Calu3 (cell line): ENCODE data around the gene SH3PXD2B. TPM values are rescaled to one million over a fixed set of nuclear protein-coding genes. Genes with fewer than 3 reads are reported as not detected.

Experiments
- BruUV-seq: library from RNA; stranded (reverse); fragments of 400-500 nt; replicated peaks from 2 replicates; lab custom pipeline; 2021; lab: Mats Ljungman, UMichigan
- CTCF ChIA-PET: fragments of 300-600 bp; sonication (Branson Sonifier 250); formaldehyde crosslinking; loops from one replicate; lab custom pipeline; 2022; ENCODE audit warnings: antibody characterized with exemption; lab: Charles Lee
- DNase-seq: peaks from one replicate; pipeline ENCODE4 v3.0.0; 2022
- H3K27ac Mint-ChIP-seq: one replicate; pipeline ENCODE4 v1.8.0; 2022; ENCODE audit warnings: mixed read lengths; ENCODE audit not compliant: unreplicated experiment
- H3K27me3 Mint-ChIP-seq: one replicate; pipeline ENCODE4 v1.8.0; 2022; ENCODE audit warnings: mixed read lengths; ENCODE audit not compliant: unreplicated experiment
- H3K36me3 Mint-ChIP-seq: one replicate; pipeline ENCODE4 v1.8.0; 2022; ENCODE audit warnings: mild to moderate bottlenecking, moderate library complexity, mixed read lengths; ENCODE audit not compliant: insufficient read depth, unreplicated experiment
- H3K4me1 Mint-ChIP-seq: one replicate; pipeline ENCODE4 v1.8.0; 2022; ENCODE audit warnings: mild to moderate bottlenecking, low read depth, mixed read lengths; ENCODE audit not compliant: unreplicated experiment
- H3K4me3 Mint-ChIP-seq: one replicate; pipeline ENCODE4 v1.8.0; 2022; ENCODE audit warnings: mild to moderate bottlenecking, low read depth, moderate library complexity, mixed read lengths; ENCODE audit not compliant: unreplicated experiment
- H3K9me3 Mint-ChIP-seq: one replicate; pipeline ENCODE4 v1.8.0; 2022; ENCODE audit warnings: low read depth, mixed read lengths; ENCODE audit not compliant: unreplicated experiment
- intact Hi-C: fragments of 100-400 bp; cut with micrococcal nuclease; formaldehyde crosslinking; loops from one replicate; pipeline ENCODE4 v1.10.0; 2022; ENCODE audit not compliant: unreplicated experiment
- total RNA-seq: library from RNA; stranded (reverse); gene quantifications from 2 replicates; pipeline ENCODE4 v1.2.3, GENCODE V29; 2022
- TF ChIP-seq, protein P1 (sequence below): fragments of 200-600 bp; IDR thresholded peaks from one replicate; pipeline ENCODE4 v1.8.0; 2022; ENCODE audit warnings: antibody characterized with exemption; ENCODE audit not compliant: unreplicated experiment

The SH3PXD2B gene
- total RNA-seq, 1 experiment from 2014 or later, result 25.6 TPM

DNA sequence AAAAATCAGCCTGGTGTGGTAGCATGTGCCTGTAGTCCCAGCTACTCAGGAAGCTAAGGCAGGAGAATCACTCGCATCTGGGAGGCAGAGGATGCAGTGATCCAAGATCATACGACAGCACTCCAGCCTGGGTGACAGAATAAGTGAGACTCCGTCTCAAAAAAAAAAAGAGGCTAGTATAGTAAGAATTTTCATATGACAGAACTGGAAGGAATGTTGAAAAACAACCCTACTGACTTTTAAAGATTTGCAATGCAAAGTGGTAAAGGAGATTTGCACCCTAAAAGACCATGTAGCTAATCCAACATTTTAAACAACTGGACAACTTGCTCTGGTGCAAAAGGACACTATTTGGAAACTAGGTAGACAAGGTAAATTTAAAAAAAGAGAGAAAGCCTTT is 58.1 kb downstream of the SH3PXD2B start:
- Mint-ChIP-seq H3K4me1 (no peaks in the 10 kb centered on the region), H3K36me3 (no peaks in the 10 kb centered on the region), H3K27me3 (no peaks in the 10 kb centered on the region), H3K27ac (no peak overlapping the region), H3K9me3 (no peaks in the 10 kb centered on the region), H3K4me3 (no peak overlapping the region)
- no TSS peak for BruUV-seq
- DNase-seq, result no peak
- intact Hi-C loops, result no loop called here
- CTCF ChIA-PET, result interaction anchor here (0.6 to 0.7 kb wide), 2 partner anchors 105 to 389 kb away, joined by 4 read pairs; no protein-coding TSS in a partner anchor
- TF ChIP-seq, protein P1, sequence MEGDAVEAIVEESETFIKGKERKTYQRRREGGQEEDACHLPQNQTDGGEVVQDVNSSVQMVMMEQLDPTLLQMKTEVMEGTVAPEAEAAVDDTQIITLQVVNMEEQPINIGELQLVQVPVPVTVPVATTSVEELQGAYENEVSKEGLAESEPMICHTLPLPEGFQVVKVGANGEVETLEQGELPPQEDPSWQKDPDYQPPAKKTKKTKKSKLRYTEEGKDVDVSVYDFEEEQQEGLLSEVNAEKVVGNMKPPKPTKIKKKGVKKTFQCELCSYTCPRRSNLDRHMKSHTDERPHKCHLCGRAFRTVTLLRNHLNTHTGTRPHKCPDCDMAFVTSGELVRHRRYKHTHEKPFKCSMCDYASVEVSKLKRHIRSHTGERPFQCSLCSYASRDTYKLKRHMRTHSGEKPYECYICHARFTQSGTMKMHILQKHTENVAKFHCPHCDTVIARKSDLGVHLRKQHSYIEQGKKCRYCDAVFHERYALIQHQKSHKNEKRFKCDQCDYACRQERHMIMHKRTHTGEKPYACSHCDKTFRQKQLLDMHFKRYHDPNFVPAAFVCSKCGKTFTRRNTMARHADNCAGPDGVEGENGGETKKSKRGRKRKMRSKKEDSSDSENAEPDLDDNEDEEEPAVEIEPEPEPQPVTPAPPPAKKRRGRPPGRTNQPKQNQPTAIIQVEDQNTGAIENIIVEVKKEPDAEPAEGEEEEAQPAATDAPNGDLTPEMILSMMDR, result no peak

DNA sequence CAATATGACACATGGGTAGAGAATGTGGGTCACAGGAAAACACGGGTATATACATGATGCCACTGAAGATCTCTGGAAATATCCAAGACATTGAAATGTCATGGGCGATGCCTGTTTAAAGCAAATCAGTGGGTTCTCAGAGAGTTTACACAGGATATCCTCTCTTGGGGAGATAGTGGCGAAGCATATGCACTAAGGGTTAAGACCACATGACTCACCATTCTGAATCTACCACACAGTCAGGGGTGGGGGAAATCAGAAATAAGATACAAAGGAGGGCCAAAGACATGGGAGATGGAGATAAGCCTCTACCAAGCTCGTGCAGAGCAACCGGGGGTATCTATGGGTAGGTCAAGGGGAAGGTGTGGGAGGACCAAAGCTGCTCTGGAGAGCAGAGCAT is 58.8 kb downstream of the SH3PXD2B start:
- intact Hi-C loops, result no loop called here
- H3K4me1 Mint-ChIP-seq, result no peaks in the 10 kb centered on the region
- H3K36me3 Mint-ChIP-seq, result no peaks in the 10 kb centered on the region
- CTCF ChIA-PET, result no interaction called here
- no peak for DNase-seq
- TF ChIP-seq, protein P1, result no peak
- BruUV-seq, result no TSS peak
- no peak overlapping the region for H3K4me3 Mint-ChIP-seq
- no peaks in the 10 kb centered on the region for H3K27me3 Mint-ChIP-seq
- H3K27ac Mint-ChIP-seq, result no peak overlapping the region
- H3K9me3 Mint-ChIP-seq, result no peaks in the 10 kb centered on the region

DNA sequence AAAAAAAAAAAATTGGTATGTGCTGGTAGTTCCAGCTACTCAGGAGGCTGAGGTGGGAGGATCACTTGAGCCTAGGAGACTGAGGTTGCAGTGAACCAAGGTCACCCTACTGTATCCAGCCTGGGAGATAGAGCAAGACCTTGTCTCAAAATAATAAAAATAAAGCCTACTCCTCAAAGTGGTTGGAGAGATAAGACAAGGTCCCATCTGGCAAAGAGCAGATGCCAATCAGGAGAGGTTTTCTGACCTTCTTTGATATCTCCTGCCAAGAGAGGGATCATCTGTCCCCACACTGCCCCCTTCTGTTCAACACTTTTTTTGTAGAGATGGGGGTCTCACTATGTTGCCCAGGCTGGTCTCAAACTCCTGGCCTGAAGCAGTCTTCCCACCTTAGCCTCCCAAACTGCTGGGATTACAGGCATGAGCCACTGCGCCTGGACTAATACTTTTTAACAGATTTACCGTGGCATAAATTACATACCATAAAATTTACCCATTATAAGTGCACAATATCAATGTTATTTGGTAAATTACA is 64.7 kb downstream of the SH3PXD2B start:
- CTCF ChIA-PET, result no interaction called here
- Mint-ChIP-seq H3K36me3 (peaks cover 5% of the 10 kb centered on the region), H3K4me1 (peaks cover under 1% of the 10 kb centered on the region)

DNA sequence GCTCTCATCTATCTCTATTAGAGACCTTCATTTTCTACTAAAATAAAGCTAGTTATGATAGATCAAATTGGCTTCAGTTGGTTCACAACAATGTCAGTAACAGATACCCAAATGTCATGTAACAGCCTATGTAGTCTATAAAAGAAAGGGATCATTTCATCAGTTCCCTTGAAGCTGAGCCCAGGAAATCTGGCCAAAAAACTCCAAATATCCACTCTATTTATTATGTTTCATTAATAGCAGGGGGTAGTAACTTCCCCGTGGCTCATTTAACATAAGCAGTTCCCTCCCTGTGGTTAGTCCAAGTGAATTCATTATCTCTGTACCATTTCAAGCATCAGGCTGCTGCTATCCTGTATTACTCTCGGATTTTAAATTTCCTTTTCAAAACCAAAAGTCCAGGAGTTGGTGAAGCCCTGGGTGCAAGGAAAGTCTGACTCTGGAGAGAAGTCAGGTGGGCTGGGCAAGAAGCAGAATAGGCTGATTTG is 66.0 kb downstream of the SH3PXD2B start:
- Mint-ChIP-seq H3K27ac (no peak overlapping the region), H3K4me1 (peaks cover 14% of the 10 kb centered on the region)

More for the DNA sequence above, 64.7 kb downstream of the SH3PXD2B start:
- H3K4me3 Mint-ChIP-seq, result no peak overlapping the region
- intact Hi-C loops, result no loop called here
- H3K27me3 Mint-ChIP-seq, result no peaks in the 10 kb centered on the region
- TF ChIP-seq, protein P1, result no peak
- peak; percentile 23 for DNase-seq
- BruUV-seq, result no TSS peak
- H3K27ac Mint-ChIP-seq, result no peak overlapping the region
- H3K9me3 Mint-ChIP-seq, result no peaks in the 10 kb centered on the region

More for the DNA sequence above, 66.0 kb downstream of the SH3PXD2B start:
- no peak for DNase-seq
- Mint-ChIP-seq H3K36me3 (peaks cover 5% of the 10 kb centered on the region), H3K4me3 (no peak overlapping the region), H3K27me3 (no peaks in the 10 kb centered on the region), H3K9me3 (no peaks in the 10 kb centered on the region)
- intact Hi-C loops, result no loop called here
- BruUV-seq, result no TSS peak
- TF ChIP-seq, protein P1, result no peak
- CTCF ChIA-PET, result no interaction called here
